D341Med (cell line): ENCODE results near the gene CALHM2.
"Not testable (repeated sequence)": the region's sequence is repeated elsewhere in the genome, so short reads cannot be mapped to it uniquely, and the experiment has no call there.

Experiments
- DNase-seq: peaks from one replicate; pipeline ENCODE4 v3.0.0; 2012; ENCODE audit warnings: low spot score

CALHM2 gene, protein sequence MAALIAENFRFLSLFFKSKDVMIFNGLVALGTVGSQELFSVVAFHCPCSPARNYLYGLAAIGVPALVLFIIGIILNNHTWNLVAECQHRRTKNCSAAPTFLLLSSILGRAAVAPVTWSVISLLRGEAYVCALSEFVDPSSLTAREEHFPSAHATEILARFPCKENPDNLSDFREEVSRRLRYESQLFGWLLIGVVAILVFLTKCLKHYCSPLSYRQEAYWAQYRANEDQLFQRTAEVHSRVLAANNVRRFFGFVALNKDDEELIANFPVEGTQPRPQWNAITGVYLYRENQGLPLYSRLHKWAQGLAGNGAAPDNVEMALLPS

GRCh38 chr10:103451831-103452505, at the start of gene CALHM2:
Gene CALHM2 (minus strand): TSS chr10:103452370. CDS start chr10:103449941, 2,429 bp downstream.
- peak; percentile 49 for DNase-seq

- no peak for DNase-seq
These were observed 49.0 kb upstream of the CALHM2 start for GRCh38 chr10:103501186-103501585.

- no peak for DNase-seq
These were observed 48.3 kb upstream of the CALHM2 start for GRCh38 chr10:103500481-103500880.

DNA sequence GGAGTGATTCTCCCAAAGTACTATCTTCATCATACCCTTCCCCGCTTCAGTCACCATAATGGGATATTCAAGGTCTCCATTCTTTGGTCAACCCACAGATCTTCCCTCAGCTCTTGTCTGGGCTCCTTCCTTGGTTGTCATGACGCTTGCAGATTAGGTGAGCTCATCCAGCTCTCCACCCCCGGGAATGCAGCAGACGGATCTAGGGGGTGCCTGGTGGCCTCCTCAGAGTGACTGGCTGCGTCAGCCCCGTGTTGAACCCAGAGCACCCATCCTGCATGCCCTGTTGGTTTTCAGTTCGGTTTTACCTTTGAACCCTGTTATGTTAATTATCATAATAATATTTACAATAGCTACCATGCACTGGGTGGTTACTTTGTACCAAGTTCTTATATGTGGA, 47.7 kb upstream of the CALHM2 start:
- no peak for DNase-seq

GRCh38 chr10:103498936-103499638, 46.9 kb upstream of the CALHM2 start:
- DNase-seq: no peak

GRCh38 chr10:103497161-103497915, 45.2 kb upstream of the CALHM2 start:
- no peak for DNase-seq

DNA sequence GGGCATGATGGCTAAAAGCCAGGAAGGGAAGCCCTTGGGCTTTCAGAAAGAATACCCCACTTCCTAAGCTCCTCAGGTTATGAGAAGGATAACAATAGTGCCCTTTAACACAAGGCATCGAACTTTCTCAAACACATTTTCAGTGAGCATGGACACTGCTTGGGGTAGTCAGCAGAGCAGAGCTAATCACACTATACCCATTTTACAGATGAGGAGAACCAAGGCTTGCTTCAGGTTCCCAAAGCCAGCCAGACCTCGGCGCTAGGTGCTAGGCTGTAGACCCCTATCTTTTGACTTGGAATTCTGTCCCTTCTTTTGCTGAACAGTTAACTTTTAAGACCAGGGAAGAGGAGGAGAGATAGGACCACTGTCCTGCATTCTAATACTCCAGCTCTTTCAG, 43.2 kb upstream of the CALHM2 start:
- no peak for DNase-seq

- peak; percentile 40 for DNase-seq
These were observed 42.0 kb upstream of the CALHM2 start for GRCh38 chr10:103493916-103494877.

- DNase-seq: peak; percentile 52
These were observed 41.3 kb upstream of the CALHM2 start, which contains the start of gene NEURL1 for GRCh38 chr10:103493362-103493915. Gene NEURL1 (plus strand): TSS chr10:103493705. CDS start chr10:103494388, 683 bp downstream.

DNA sequence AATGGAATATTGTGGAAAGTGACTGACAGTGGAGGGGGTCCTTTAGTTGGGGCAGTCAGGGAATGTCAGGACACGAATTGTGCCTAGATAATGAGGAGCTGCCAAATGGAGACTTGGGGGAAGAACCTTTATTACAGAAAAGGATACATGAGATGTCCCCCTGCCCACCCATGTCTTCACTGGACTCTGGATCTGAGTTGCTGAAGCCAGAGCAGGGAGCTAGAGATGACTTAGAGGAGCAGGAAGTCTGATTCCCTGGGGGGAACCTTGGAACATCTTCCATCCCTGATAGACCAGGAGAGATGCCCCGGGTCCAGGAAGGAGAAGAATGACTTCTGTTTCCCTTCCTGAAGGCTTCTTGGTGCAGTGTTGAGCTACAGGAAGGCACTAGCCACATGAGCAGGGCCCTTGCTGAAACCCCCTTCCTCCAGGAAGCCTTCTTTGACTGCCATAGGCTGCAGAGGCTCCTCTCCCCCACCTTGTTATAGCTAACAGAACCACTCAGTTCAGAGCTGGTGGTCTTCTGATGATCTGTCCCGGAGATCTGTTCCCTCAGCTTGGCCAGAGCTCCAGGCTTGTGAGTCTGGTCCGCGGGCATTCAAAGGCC, 40.6 kb upstream of the CALHM2 start:
- DNase-seq: no peak

GRCh38 chr10:103491729-103492364, 39.7 kb upstream of the CALHM2 start:
- no peak for DNase-seq

GRCh38 chr10:103490986-103491314, 38.8 kb upstream of the CALHM2 start:
- no peak for DNase-seq

- DNase-seq: no peak
These were observed 35.2 kb upstream of the CALHM2 start for GRCh38 chr10:103487410-103487708.

GRCh38 chr10:103486635-103487409, 34.7 kb upstream of the CALHM2 start:
- not testable (repeated sequence) for DNase-seq

DNA sequence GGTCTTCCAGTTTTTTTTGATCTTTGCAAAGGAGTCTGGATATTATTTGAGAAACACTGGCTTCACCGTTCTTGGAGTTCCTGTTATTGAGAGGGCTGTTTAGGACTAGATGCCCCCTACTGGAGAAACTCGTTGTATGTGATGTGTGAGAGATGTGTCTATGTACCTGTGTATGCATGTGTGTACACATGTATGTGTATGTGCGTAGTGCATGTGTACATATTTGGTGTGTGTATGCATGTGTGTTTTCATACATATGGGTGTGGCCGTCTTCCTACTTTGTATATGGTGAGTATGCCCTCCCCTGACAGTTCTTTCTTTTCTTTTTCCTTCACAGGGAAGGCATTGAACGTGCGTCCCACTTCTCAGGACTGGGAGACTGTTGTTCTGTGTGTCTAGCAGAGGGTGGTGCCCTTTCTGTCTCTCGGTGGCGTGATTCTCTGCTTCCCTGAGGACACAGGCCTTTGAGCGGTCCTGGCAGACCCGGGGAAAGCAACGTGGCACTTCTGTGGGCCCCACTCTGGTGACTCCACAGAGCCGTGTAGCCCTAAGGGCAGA, 29.9 kb upstream of the CALHM2 start:
- DNase-seq: no peak

GRCh38 chr10:103480521-103480920, 28.4 kb upstream of the CALHM2 start:
- DNase-seq: no peak

GRCh38 chr10:103479135-103479534, 27.0 kb upstream of the CALHM2 start, which contains the start of gene CALHM3:
Gene CALHM3 (minus strand): TSS chr10:103479240. CDS start chr10:103479032, 208 bp downstream.
- DNase-seq: no peak

- DNase-seq: no peak
These were observed 26.5 kb upstream of the CALHM2 start for GRCh38 chr10:103478671-103479070.
